IPS-11a (cell line): Measurements from ENCODE around the gene SORCS2.

Source experiments
- H3K4me3 ChIP-seq: one replicate; pipeline ENCODE4 v1.5.1; 2013; ENCODE audit warnings: low read depth, low read length, control low read depth

SORCS2 gene

GRCh38 chr4:7192252-7193029 is at the start of gene SORCS2:
TSS of gene SORCS2 (plus strand) at chr4:7192538.
- H3K4me3 ChIP-seq: peak within 1 kb of the TSS; percentile 35

- no peak overlapping the region for H3K4me3 ChIP-seq
Observed at GRCh38 chr4:7144374-7145290, 47.7 kb upstream of the SORCS2 start.

- H3K4me3 ChIP-seq: no peak overlapping the region
Observed at GRCh38 chr4:7145291-7145934, 46.9 kb upstream of the SORCS2 start.

GRCh38 chr4:7146059-7146785 is 46.1 kb upstream of the SORCS2 start:
- H3K4me3 ChIP-seq: no peak overlapping the region

- H3K4me3 ChIP-seq: no peak overlapping the region
Observed at GRCh38 chr4:7146786-7147115, 45.6 kb upstream of the SORCS2 start.

GRCh38 chr4:7147261-7147660 is 45.1 kb upstream of the SORCS2 start:
- no peak overlapping the region for H3K4me3 ChIP-seq

GRCh38 chr4:7147661-7148310 is 44.6 kb upstream of the SORCS2 start:
- H3K4me3 ChIP-seq: no peak overlapping the region

GRCh38 chr4:7148337-7148736 is 44.0 kb upstream of the SORCS2 start:
- H3K4me3 ChIP-seq: no peak overlapping the region

- H3K4me3 ChIP-seq: no peak overlapping the region
Observed at GRCh38 chr4:7150036-7150635, 42.2 kb upstream of the SORCS2 start.

- H3K4me3 ChIP-seq: no peak overlapping the region
Observed at GRCh38 chr4:7151668-7152227, 40.6 kb upstream of the SORCS2 start.

- no peak overlapping the region for H3K4me3 ChIP-seq
Observed at GRCh38 chr4:7153711-7154110, 38.6 kb upstream of the SORCS2 start.

- no peak overlapping the region for H3K4me3 ChIP-seq
Observed at GRCh38 chr4:7154351-7154981, 37.9 kb upstream of the SORCS2 start.

GRCh38 chr4:7155590-7156071 is 36.7 kb upstream of the SORCS2 start:
- H3K4me3 ChIP-seq: no peak overlapping the region

- H3K4me3 ChIP-seq: no peak overlapping the region
Observed at GRCh38 chr4:7156328-7156727, 36.0 kb upstream of the SORCS2 start.

- H3K4me3 ChIP-seq: no peak overlapping the region
Observed at GRCh38 chr4:7156761-7157488, 35.4 kb upstream of the SORCS2 start.

GRCh38 chr4:7157666-7158065 is 34.7 kb upstream of the SORCS2 start:
- H3K4me3 ChIP-seq: no peak overlapping the region

GRCh38 chr4:7158081-7158750 is 34.1 kb upstream of the SORCS2 start:
- no peak overlapping the region for H3K4me3 ChIP-seq

GRCh38 chr4:7158991-7159390 is 33.3 kb upstream of the SORCS2 start:
- H3K4me3 ChIP-seq: no peak overlapping the region
